NCI-H345 treated with DMSO at 0.1 percent for 48 hours (cell line): Measurements from ENCODE around the gene PCBD2.
"Not testable (repeated sequence)": the region's sequence is repeated elsewhere in the genome, so short reads cannot be mapped to it uniquely, and the experiment has no call there.

Experiments used
- DNase-seq: peaks from one replicate; lab custom pipeline; 2025; ENCODE audit not compliant: unreplicated experiment; lab: John Stamatoyannopoulos, UW

Gene PCBD2

GRCh38 chr5:134905246-134905996 lies 490 bp downstream of the PCBD2 start:
- DNase-seq: peak; percentile 86

DNA sequence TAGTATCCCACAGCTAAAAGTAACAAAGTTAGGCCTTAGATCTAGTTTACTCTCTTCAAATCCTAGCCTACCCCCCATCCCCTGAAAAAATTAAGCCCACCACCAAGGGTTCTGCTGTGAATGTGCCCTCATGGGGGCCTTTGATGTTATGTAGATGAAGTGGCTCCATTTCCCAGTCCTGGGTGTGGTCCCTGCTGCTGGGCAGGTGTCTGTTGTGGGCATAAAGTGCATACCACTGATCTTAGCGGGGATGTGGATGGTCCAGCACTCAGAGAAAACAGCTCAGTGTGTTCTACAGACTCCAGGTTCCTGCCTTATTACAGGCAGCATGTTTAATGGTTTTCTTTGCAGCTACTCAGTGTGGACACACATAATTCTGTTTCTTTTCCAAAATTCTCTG lies 1.9 kb downstream of the PCBD2 start:
- DNase-seq: no peak

- not testable (repeated sequence) for DNase-seq
These were observed 5.8 kb downstream of the PCBD2 start for GRCh38 chr5:134910752-134911151.

GRCh38 chr5:134911285-134912206 lies 6.6 kb downstream of the PCBD2 start:
- no peak for DNase-seq

DNA sequence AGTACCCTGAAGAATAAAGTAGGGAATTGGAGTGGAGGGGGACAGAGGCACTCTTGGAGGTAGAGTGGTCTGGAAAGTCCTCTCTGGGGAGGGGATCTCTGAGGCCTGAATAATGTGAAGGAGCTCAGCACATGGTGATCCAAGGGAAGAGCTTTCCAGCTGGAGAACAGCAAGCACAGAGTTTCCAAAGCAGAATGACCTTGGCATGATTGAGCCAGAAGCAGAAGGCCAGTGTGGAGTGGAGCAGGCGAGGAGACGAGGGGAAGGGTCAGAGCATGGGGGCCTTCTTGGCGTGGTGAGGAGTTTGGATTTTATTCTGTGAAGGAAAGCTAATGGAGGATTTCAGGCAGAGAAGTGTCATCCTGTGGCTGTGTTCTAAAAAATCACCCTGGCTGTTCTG lies 8.3 kb downstream of the PCBD2 start:
- DNase-seq: no peak

GRCh38 chr5:134913795-134914194 lies 8.9 kb downstream of the PCBD2 start:
- DNase-seq: no peak

GRCh38 chr5:134917070-134917815 lies 12.3 kb downstream of the PCBD2 start:
- no peak for DNase-seq

- DNase-seq: no peak
These were observed 13.9 kb downstream of the PCBD2 start for GRCh38 chr5:134918861-134919260.

DNA sequence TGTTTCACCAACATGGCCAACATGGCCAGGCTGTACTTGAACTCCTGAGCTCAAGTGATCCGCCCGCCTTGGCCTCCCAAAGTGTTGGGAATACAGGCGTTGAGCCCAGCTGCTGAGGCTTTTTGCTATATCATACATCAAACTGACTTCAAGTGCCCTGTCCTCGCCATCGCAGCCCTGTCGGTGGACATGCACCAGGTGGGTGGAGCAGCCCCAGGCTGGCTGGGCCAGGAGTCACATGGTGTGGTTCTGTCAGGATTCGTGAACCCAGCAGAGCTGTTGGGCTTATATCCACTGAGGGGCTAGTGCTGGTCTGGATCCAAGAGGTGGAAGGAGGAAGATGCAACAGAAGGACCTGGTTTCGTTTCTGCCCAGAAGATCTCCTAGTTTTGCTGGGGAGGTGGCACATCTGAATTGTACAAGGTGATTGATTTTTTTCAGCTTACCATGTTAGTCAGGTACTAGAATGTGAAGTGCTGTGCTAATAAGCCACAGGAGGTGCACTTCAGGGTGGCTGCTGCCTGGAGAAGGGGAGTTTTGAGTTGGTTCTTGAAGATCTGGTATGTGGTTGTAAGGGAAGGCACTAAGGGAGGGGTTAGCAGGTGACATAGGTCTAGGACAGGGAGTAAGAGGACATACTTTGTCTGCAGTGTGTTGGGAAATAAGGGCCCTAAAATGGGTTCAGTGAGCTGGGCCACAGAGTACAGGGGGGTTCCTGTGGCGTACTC lies 16.1 kb downstream of the PCBD2 start:
- no peak for DNase-seq

- no peak for DNase-seq
These were observed 27.6 kb downstream of the PCBD2 start for GRCh38 chr5:134932508-134932907.

GRCh38 chr5:134934202-134934601 lies 29.3 kb downstream of the PCBD2 start:
- no peak for DNase-seq

- DNase-seq: no peak
These were observed 31.0 kb downstream of the PCBD2 start for GRCh38 chr5:134935711-134936602.

- DNase-seq: no peak
These were observed 32.6 kb downstream of the PCBD2 start for GRCh38 chr5:134937526-134937925.

DNA sequence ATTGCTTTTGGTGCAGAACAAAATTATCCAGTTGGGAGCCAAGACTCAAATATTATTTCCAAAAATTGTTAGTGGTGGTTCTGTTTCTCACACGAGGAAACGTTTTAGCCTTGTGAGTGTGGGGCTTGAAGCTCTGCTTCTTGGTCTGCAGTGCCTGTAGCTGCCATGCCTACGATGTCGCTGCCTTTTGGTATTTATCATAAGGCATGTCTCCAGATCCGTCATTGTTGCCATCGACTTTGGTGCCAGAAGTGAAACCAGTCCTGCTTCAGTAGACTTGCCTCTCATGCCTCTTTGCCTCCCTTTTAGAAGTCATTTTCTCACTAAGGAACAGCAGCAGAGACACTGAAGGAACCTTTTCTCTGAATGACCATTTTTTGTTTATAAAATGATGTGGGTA lies 33.1 kb downstream of the PCBD2 start:
- no peak for DNase-seq

DNA sequence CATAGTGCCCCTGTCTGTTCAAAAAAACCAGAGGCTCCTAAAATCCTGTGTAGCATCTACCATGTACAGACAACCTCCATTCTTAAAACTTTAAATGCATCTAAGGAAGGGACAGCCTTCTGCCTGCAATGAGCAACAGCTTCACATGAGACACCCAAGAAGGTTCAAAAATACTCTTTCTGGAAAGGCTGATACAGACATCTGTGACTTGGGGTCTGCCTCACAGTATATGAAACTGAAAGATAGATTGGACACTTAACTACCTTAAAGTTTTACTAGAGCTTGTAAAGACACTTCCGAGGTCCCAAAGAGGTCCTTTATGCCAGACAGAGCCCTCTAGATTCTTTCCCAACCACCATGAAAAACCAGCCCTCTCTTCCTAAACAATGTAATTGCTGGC lies 34.6 kb downstream of the PCBD2 start:
- no peak for DNase-seq

- DNase-seq: no peak
These were observed 38.6 kb downstream of the PCBD2 start for GRCh38 chr5:134943547-134943946.

- DNase-seq: no peak
These were observed 39.7 kb downstream of the PCBD2 start for GRCh38 chr5:134944630-134945029.

DNA sequence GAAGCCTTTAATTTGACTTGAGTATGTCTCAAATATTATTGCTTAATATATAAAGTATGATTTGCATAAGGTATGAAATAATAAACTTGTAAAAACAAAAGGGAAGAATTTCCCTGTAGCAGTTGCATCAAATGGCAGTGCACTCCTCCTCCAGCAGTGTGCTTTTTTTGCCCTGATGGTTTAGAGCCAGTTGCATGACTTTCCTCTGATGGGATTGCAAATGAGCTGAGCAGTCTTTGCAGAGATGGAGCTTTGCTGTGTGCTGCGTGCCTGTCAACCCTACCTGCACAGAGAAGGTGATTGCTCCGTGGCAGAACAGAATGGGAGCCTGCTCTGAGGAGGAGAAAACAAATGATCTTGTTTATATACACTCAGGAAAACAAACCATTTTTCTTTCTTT lies 40.1 kb downstream of the PCBD2 start:
- no peak for DNase-seq

GRCh38 chr5:134948911-134949310 lies 44.0 kb downstream of the PCBD2 start:
- DNase-seq: no peak

DNA sequence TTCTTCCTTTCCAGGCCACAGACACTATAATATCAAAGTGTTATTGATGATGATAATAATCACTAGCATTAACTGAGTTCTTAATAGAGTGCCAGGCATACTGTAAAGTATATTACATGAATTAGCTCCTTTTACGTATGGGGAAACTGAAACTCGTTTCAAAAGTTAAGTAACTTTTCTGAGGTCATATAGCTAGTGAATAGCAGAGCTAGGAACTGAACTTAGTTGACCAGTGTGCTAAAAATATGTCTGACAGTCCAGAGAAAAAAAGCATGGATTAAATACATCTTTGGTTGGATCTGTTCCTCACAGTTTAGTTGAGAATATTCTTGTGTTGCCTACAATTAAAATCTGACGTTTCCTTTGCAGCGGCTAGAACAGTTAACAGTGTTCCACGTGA lies 44.4 kb downstream of the PCBD2 start:
- no peak for DNase-seq
